BE2C (cell line): ENCODE measurements around the gene DIS3L2.
A peak's percentile ranks its signal among the peaks of the same experiment; 100 is the strongest.

ENCODE experiments used
- DNase-seq: peaks from one replicate; pipeline ENCODE4 v3.0.0-alpha.2; 2020
- H3K27me3 ChIP-seq: fragments of 250-450 bp; sonication (Bioruptor Pico); 2 replicates; pipeline ENCODE4 v1.5.1; 2020; ENCODE audit warnings: mild to moderate bottlenecking
- H3K36me3 ChIP-seq: fragments of 250-450 bp; sonication (Bioruptor Pico); 2 replicates; pipeline ENCODE4 v1.5.1; 2020; ENCODE audit warnings: mild to moderate bottlenecking
- H3K4me1 ChIP-seq: fragments of 250-450 bp; sonication (Bioruptor Pico); 2 replicates; pipeline ENCODE4 v1.5.1; 2020
- H3K4me3 ChIP-seq: 2 replicates; pipeline ENCODE4 v1.5.1; 2011; ENCODE audit warnings: low read depth, low read length
- H3K9me3 ChIP-seq: fragments of 250-450 bp; sonication (Bioruptor Pico); 2 replicates; pipeline ENCODE4 v1.5.1; 2020
- CTCF ChIP-seq: IDR thresholded peaks from 2 replicates; pipeline ENCODE4 v1.5.1; 2012; ENCODE audit warnings: mild to moderate bottlenecking, low read depth, low read length

Gene DIS3L2

GRCh38 chr2:232120911-232121310 lies 159.4 kb downstream of the DIS3L2 start:
- Histone ChIP-seq H3K4me3 (no peak overlapping the region), H3K4me1 (no peaks in the 10 kb centered on the region; the same call in 1 of the 2 replicates), H3K27me3 (no peaks in the 10 kb centered on the region), H3K36me3 (no peaks in the 10 kb centered on the region), H3K9me3 (no peaks in the 10 kb centered on the region)
- no peak for TF ChIP-seq CTCF
- DNase-seq = no peak

GRCh38 chr2:232124309-232124708 lies 162.8 kb downstream of the DIS3L2 start:
- no peak for TF ChIP-seq CTCF
- no peaks in the 10 kb centered on the region; the same call in 1 of the 2 replicates for H3K4me1 ChIP-seq
- no peaks in the 10 kb centered on the region for H3K36me3 ChIP-seq
- H3K27me3 ChIP-seq = no peaks in the 10 kb centered on the region
- H3K4me3 ChIP-seq = no peak overlapping the region
- H3K9me3 ChIP-seq = no peaks in the 10 kb centered on the region
- no peak for DNase-seq

GRCh38 chr2:232126301-232127099 lies 165.0 kb downstream of the DIS3L2 start:
- H3K4me3 ChIP-seq = no peak overlapping the region
- no peak for TF ChIP-seq CTCF
- H3K9me3 ChIP-seq = no peaks in the 10 kb centered on the region
- H3K4me1 ChIP-seq = no peaks in the 10 kb centered on the region
- H3K27me3 ChIP-seq = no peaks in the 10 kb centered on the region
- DNase-seq = no peak
- peaks cover 3% of the 10 kb centered on the region; the same call in 1 of the 2 replicates for H3K36me3 ChIP-seq

GRCh38 chr2:232129483-232129882 lies 168.0 kb downstream of the DIS3L2 start:
- DNase-seq = no peak
- H3K4me3 ChIP-seq = no peak overlapping the region
- no peaks in the 10 kb centered on the region for H3K9me3 ChIP-seq
- TF ChIP-seq CTCF = no peak
- H3K27me3 ChIP-seq = no peaks in the 10 kb centered on the region
- H3K36me3 ChIP-seq = peaks cover 3% of the 10 kb centered on the region; the same call in 1 of the 2 replicates
- H3K4me1 ChIP-seq = no peaks in the 10 kb centered on the region

GRCh38 chr2:232132181-232132580 lies 170.7 kb downstream of the DIS3L2 start:
- H3K36me3 ChIP-seq = peaks cover 3% of the 10 kb centered on the region; the same call in 1 of the 2 replicates
- no peaks in the 10 kb centered on the region for H3K4me1 ChIP-seq
- H3K4me3 ChIP-seq = no peak overlapping the region
- TF ChIP-seq CTCF = no peak
- no peaks in the 10 kb centered on the region for H3K9me3 ChIP-seq
- H3K27me3 ChIP-seq = no peaks in the 10 kb centered on the region
- no peak for DNase-seq

GRCh38 chr2:232133078-232133477 lies 171.6 kb downstream of the DIS3L2 start:
- Histone ChIP-seq H3K27me3 (no peaks in the 10 kb centered on the region), H3K4me1 (no peaks in the 10 kb centered on the region), H3K36me3 (peaks cover 3% of the 10 kb centered on the region; the same call in 1 of the 2 replicates), H3K9me3 (no peaks in the 10 kb centered on the region), H3K4me3 (no peak overlapping the region)
- DNase-seq = no peak
- peak; percentile 34 for TF ChIP-seq CTCF
